ENCODE data around the gene FAIM2.

GRCh38 chr12:49868449-49868848, 35.3 kb downstream of the FAIM2 start:
- TF ChIP-seq, protein P1, sequence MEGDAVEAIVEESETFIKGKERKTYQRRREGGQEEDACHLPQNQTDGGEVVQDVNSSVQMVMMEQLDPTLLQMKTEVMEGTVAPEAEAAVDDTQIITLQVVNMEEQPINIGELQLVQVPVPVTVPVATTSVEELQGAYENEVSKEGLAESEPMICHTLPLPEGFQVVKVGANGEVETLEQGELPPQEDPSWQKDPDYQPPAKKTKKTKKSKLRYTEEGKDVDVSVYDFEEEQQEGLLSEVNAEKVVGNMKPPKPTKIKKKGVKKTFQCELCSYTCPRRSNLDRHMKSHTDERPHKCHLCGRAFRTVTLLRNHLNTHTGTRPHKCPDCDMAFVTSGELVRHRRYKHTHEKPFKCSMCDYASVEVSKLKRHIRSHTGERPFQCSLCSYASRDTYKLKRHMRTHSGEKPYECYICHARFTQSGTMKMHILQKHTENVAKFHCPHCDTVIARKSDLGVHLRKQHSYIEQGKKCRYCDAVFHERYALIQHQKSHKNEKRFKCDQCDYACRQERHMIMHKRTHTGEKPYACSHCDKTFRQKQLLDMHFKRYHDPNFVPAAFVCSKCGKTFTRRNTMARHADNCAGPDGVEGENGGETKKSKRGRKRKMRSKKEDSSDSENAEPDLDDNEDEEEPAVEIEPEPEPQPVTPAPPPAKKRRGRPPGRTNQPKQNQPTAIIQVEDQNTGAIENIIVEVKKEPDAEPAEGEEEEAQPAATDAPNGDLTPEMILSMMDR (IDR thresholded peaks at IDR 0.05; ENCODE audit: insufficient read depth, low read length), result no peak
- no peak for TF ChIP-seq GABPA (IDR thresholded peaks at IDR 0.05; ENCODE audit: low read depth)
- TF ChIP-seq, protein P2, sequence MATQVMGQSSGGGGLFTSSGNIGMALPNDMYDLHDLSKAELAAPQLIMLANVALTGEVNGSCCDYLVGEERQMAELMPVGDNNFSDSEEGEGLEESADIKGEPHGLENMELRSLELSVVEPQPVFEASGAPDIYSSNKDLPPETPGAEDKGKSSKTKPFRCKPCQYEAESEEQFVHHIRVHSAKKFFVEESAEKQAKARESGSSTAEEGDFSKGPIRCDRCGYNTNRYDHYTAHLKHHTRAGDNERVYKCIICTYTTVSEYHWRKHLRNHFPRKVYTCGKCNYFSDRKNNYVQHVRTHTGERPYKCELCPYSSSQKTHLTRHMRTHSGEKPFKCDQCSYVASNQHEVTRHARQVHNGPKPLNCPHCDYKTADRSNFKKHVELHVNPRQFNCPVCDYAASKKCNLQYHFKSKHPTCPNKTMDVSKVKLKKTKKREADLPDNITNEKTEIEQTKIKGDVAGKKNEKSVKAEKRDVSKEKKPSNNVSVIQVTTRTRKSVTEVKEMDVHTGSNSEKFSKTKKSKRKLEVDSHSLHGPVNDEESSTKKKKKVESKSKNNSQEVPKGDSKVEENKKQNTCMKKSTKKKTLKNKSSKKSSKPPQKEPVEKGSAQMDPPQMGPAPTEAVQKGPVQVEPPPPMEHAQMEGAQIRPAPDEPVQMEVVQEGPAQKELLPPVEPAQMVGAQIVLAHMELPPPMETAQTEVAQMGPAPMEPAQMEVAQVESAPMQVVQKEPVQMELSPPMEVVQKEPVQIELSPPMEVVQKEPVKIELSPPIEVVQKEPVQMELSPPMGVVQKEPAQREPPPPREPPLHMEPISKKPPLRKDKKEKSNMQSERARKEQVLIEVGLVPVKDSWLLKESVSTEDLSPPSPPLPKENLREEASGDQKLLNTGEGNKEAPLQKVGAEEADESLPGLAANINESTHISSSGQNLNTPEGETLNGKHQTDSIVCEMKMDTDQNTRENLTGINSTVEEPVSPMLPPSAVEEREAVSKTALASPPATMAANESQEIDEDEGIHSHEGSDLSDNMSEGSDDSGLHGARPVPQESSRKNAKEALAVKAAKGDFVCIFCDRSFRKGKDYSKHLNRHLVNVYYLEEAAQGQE (IDR thresholded peaks at IDR 0.05; ENCODE audit: insufficient replicate concordance, low read depth), result no peak
- TF ChIP-seq POLR2AphosphoS5 (IDR thresholded peaks at IDR 0.05; ENCODE audit: low read depth), result no peak
- TF ChIP-seq SPI1 (IDR thresholded peaks at IDR 0.05; ENCODE audit: borderline replicate concordance, low read depth), result no peak
